ENCODE results near the gene PTPRE. TPM values are rescaled to one million over a fixed set of nuclear protein-coding genes. Genes with fewer than 3 reads are reported as not detected.
A peak's percentile ranks its signal among the peaks of the same experiment; 100 is the strongest.

The PTPRE gene
- total RNA-seq, 1 donor from 2014 or later = 70.6 TPM

DNA sequence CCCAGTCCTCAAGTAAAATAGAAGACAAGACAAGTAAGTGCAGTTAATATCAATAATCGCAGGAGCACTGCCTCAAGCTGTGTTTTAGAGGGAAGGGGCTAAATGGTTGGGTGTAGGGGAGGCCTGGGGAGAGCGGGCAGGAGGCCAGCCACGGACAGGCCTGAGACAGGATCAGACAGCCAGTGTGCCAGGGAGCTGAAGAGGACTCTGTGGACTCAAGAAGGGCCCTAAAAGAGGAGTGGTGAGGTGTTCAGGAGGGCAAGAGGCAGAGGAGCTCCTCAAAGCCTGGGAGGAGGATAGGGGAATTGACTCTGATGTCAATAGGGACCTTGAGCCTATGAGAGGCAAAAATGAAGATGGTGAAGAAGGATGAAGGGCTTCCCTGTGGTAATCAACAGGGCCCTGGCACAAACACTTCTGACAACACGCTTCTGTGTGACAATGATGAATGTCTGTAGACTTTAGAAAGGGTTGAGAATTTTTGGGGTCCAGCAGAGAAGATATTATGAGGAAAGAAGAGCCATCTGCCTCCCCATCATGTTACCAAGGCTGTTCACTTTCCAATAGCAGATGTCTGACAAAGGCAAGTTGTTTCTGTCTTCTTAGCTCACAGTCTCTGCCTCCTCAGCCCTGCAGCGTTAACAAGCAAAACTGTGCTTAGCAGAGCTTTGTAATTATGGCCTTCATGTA lies 2.4 kb upstream of the PTPRE start:
- Histone ChIP-seq H3K27me3 (no peaks in the 10 kb centered on the region), H3K36me3 (no peaks in the 10 kb centered on the region), H3K4me3 (no peak overlapping the region), H3K27ac (no peak overlapping the region), H3K4me1 (peaks cover 16% of the 10 kb centered on the region), H3K9me3 (no peaks in the 10 kb centered on the region)
- intact Hi-C loops (cut with DNase I) = no loop called here
- DNase-seq (no peak), ATAC-seq (no peak)
- TF ChIP-seq, protein P1, sequence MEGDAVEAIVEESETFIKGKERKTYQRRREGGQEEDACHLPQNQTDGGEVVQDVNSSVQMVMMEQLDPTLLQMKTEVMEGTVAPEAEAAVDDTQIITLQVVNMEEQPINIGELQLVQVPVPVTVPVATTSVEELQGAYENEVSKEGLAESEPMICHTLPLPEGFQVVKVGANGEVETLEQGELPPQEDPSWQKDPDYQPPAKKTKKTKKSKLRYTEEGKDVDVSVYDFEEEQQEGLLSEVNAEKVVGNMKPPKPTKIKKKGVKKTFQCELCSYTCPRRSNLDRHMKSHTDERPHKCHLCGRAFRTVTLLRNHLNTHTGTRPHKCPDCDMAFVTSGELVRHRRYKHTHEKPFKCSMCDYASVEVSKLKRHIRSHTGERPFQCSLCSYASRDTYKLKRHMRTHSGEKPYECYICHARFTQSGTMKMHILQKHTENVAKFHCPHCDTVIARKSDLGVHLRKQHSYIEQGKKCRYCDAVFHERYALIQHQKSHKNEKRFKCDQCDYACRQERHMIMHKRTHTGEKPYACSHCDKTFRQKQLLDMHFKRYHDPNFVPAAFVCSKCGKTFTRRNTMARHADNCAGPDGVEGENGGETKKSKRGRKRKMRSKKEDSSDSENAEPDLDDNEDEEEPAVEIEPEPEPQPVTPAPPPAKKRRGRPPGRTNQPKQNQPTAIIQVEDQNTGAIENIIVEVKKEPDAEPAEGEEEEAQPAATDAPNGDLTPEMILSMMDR (IDR thresholded peaks at IDR 0.05) = no peak

- intact Hi-C loops (cut with DNase I) = loop anchor here (5.0 kb wide), 2 partner anchors 92 to 107 kb away; no protein-coding TSS in a partner anchor
- H3K36me3 ChIP-seq = no peaks in the 10 kb centered on the region
- ATAC-seq = no peak
- no peak overlapping the region for H3K27ac ChIP-seq
- TF ChIP-seq, protein P1 (IDR thresholded peaks at IDR 0.05) = no peak
- DNase-seq = no peak
- no peaks in the 10 kb centered on the region for H3K27me3 ChIP-seq
- H3K4me3 ChIP-seq = no peak overlapping the region
- no peaks in the 10 kb centered on the region for H3K9me3 ChIP-seq
- H3K4me1 ChIP-seq = peaks cover 18% of the 10 kb centered on the region
These were observed 1.7 kb upstream of the PTPRE start for GRCh38 chr10:127905001-127905847.

GRCh38 chr10:127905848-127906261 lies 1.0 kb upstream of the PTPRE start:
- H3K27me3 ChIP-seq = no peaks in the 10 kb centered on the region
- H3K4me3 ChIP-seq = no peak overlapping the region
- intact Hi-C loops (cut with DNase I) = loop anchor here (5.0 kb wide), 2 partner anchors 91 to 106 kb away; no protein-coding TSS in a partner anchor
- no peaks in the 10 kb centered on the region for H3K36me3 ChIP-seq
- TF ChIP-seq, protein P1 (IDR thresholded peaks at IDR 0.05) = no peak
- H3K4me1 ChIP-seq = peaks cover 18% of the 10 kb centered on the region
- H3K27ac ChIP-seq = no peak overlapping the region
- no peaks in the 10 kb centered on the region for H3K9me3 ChIP-seq
- ATAC-seq (no peak), DNase-seq (no peak)

GRCh38 chr10:127907411-127908105 lies 655 bp downstream of the PTPRE start:
- Histone ChIP-seq H3K4me1 (peaks cover 18% of the 10 kb centered on the region), H3K27me3 (no peaks in the 10 kb centered on the region), H3K36me3 (no peaks in the 10 kb centered on the region), H3K4me3 (peak overlapping the region; percentile 66), H3K27ac (peak overlapping the region; percentile 82), H3K9me3 (no peaks in the 10 kb centered on the region)
- TF ChIP-seq, protein P1 (IDR thresholded peaks at IDR 0.05) = no peak
- intact Hi-C loops (cut with DNase I) = loop anchor here (5.0 kb wide), 2 partner anchors 90 to 105 kb away; no protein-coding TSS in a partner anchor
- ATAC-seq = peak; percentile 34
- peak; percentile 78 for DNase-seq

- TF ChIP-seq, protein P1 (IDR thresholded peaks at IDR 0.05) = no peak
- Histone ChIP-seq H3K27me3 (no peaks in the 10 kb centered on the region), H3K36me3 (no peaks in the 10 kb centered on the region), H3K27ac (no peak overlapping the region), H3K9me3 (no peaks in the 10 kb centered on the region), H3K4me3 (peak overlapping the region; percentile 66), H3K4me1 (peaks cover 18% of the 10 kb centered on the region)
- ATAC-seq = no peak
- intact Hi-C loops (cut with DNase I) = loop anchor here (5.0 kb wide), 2 partner anchors 89 to 104 kb away; no protein-coding TSS in a partner anchor
- DNase-seq = no peak
These were observed 1.4 kb downstream of the PTPRE start for GRCh38 chr10:127908106-127908958.

Data from upper lobe of right lung (tissue), 1 donor.